Measurements from ENCODE around the gene JAM2.

JAM2 gene

DNA sequence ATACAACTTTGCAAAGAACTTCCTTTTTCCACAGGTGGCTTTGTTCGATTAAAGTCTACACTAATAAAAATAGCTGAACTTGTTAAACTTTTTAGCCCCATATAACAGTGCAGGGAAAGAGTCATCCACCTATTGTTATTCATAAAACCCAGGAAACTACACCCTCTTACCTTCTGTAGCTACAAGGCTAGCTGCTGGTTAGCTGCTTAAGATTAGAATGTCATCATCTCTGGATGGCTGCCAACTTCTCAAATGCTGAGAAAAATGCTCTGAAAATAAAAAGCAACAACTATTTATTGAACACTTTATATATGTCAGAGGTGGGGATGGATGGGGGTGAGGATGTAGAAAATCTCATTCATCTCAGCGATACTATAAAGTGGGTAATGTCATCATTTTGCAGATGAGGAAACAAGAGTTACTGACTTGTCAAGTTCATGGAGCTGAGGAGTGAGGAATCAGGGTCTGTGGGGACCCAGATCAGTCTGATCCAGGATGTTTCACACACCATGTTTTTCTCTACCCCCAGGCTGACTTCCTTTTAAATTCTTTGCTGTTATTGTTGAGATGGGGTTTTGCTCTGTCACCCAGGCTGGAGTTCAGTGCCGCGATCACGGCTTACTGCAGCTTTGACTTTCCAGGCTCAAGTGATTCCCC lies 78.6 kb downstream of the JAM2 start:
- DNase-seq (ENCODE audit: low spot score), result no peak

DNA sequence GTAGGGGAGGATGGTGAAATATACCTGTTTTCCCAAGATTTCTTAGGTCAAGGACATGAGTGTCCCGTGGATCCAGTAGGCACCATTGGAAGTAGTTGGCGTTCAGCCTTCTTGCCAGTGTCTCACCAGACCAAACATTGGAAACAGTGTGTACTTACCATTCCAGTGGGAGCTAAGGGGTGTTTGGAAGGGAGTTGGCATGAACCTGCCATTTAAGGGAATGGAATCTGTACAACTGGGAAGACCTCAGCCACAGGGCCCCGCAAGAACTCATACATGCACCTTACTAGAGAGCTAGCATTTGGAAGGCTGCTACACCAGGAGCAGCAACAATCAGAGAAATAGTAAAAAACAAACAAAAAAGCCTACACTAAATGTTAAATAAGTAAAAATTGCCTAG lies 82.9 kb downstream of the JAM2 start:
- no peak for DNase-seq (ENCODE audit: low spot score)

DNA sequence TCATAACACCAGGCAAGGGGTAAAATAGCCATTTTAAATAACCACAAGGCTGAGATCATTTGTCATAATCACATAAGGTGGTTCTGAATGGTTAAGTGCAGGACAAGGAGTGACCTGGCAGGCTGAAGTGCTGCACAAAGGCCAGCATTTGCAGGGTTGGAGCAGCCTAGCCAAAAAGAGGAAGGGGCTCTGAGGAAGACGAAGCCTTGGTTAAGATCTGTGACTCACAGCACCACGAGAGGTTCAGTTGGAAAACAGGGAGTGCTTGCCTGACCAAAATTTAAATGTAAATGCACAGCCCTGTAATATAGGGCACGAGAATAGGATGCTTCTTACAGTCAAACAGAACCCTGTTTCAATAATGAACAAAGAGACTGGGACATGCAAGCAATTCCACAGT lies 83.6 kb downstream of the JAM2 start:
- no peak for DNase-seq (ENCODE audit: low spot score)

DNA sequence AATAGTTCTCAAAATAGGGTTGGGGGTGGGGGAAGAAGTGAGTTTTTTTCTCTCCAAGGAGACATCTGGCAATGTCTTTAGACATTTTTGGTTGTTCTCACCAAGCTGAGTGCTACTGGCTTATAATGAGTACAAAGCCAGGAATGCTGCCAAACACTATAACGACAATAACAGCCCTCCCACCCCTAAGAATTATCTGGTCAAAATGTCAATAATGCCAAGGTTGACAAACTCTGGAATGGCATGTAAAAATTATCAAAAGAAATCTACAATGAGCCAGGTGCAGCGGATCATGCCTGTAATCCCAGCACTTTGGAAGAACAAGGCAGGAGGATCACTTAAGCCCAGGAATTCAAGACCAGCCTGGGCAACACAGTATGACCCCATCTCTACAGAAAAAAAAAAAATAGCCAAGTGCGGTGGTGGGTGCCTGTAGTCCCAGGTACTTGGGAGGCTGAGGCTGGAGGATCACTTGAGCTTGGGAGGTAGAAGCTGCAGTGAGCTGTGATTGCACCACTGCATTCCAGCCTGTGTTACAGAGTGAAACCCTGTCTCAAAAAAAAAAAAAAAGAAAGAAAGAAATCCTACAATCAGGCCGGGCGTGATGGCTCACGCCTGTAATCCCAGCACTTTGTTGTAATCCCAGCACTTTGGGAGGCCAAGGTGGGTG lies 93.2 kb downstream of the JAM2 start:
- no peak for DNase-seq (ENCODE audit: low spot score)

DNA sequence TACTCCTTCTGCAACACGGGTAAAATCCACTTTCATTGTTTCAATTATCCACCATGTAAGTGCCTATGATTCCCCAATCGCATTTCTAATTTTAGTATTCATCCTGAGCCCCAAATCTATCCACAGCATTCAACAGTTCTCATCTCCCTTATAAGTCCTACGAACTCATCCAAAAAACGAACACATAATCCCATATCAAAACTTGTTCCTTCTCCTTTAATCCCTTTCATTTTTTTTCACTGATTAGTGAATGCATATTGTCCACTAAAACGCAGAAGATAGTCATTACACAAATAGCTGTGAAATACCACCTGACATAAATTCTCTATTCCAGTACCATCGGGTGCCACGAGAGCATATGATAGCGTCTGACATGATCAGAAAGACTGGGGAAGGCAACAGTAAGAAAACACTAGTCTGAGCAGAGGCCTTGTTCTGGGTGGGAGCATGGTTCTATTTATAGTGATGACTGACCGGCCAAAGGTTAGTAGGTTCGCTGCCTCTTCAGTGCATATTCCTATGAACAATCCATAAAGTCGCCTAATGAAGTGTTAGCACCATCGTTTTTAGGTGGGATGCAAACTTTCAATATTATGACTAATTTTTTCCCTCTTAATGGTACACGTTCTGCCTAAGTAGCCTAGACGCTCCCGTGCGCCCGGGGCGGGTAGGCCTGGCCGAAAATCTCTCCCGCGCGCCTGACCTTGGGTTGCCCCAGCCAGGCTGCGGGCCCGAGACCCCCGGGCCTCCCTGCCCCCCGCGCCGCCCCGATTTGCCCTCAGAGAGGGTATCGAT lies 95.0 kb downstream of the JAM2 start:
- peak; percentile 23 for DNase-seq (ENCODE audit: low spot score)

DNA sequence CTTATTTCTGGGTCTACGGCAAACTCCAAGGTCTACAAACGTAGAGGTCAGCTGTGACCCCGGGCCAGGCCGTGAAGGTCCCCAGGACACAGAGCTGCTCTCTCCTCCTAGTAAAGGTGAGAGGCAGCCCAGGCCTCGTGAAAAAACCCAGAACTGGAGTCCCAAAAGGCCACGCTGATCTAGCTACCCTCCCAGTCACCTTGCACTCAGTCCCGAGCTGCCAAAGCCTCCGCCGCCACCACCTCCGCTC lies 95.5 kb downstream of the JAM2 start:
- no peak for DNase-seq (ENCODE audit: low spot score)

DNA sequence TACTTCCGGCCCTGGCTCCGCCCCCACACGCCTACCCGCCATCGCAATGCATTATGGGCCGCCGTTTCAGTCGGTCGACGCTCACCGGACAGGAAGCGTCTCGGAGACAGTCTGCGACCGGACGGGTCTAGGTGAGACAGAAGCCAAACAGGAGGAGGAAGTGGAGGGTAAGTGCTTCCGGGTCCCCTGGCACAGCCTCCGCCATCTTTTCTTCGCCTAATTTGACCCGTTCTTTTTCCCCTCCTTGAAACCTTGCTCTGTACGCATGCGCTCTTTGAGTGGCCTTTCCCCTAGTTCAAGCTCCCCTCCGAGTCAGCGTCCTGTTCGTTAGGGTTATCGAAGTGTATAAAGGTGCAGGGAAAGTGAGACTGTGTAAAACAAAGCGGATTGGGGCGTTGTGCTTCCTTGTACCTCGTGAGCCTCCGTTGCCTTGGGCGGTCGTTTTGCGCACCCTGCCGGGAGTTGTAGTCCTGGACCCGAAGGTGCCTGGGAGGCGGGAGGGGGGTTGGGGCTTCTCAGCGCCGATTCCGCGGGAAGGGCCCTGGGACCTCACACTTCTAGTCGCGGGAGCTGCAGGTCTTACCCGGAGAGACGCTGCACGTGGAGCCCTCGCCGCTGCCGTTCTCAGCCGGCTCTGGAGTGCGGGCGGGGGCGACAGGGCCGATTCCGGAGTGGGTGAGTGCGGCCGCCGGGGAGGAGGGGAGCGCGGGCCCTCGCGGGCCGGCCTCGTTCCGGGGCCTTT lies 96.0 kb downstream of the JAM2 start, which contains the start of the genes ATP5PF and GABPA:
TSS of gene ATP5PF (minus strand) at position 1 of the 742 bp plus-strand sequence. CDS start 5,110 bp downstream, outside the sequence.
TSS of gene GABPA (plus strand) at position 69 of the 742 bp plus-strand sequence. CDS start 6,627 bp downstream, outside the sequence.
- peak; percentile 98 for DNase-seq (ENCODE audit: low spot score)

DNA sequence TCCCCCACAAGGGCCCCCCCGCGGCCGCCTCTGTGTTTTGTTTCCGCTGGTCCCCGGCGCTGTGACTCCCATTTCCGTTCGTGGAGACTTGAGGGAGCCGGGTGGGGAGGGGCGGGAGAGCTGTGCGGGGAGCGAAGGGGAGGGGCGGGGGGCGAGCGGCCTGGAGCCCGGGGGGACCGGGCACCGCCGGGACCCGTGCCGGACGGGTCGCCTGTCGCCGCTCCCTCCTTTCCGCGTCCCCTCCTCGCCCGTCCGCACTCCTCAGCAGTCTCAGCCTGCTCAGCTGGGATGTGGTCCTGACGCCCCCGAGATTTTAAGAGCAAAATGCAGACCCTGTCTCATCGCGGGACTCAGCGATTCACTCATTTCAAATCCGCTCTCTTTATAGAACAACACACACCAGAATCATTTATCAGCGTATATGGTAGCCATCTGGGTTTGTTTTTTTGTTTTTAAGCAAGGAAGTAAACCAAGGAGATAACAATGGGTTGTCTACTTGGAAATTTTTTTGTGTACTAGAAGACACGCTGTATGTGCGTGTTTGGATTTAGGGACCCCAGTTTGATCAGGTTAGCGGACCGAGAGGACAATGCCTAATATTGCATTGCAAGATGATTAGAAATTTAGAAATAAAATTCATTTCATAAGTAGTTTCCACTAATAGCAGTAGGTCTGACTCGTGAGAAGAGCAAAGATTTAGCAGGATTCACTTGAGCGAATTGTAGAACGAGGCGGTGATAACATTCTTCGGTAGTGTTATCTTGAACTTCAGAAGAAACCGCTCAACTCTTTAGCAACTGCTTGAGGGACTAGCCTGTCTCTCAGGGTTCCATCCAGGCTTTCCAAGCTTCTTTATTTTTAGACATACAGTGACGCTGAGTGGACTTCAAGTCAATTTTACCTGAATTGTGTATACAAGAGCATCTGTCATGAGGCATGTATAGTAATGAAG lies 96.9 kb downstream of the JAM2 start:
- DNase-seq (ENCODE audit: low spot score), result peak; percentile 90

DNA sequence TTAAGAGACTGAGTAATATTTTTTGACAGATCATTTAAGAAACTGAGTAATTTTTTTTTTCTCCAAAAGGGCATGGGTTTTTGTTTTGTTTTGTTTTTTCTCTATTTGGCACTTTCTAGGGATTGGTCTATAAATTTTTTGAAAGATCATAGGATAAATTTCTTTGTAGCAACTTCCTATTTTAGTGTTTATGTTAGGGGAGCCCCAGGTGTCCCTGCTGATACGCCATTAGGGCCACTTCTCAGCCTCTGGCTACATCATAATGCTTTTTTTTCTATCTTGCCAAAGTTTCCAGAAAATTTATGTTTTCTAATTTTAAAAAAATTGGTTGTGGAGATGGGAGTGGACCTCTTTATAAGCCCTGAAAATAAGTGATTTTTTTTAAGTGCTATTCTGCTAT lies 98.4 kb downstream of the JAM2 start:
- no peak for DNase-seq (ENCODE audit: low spot score)

DNA sequence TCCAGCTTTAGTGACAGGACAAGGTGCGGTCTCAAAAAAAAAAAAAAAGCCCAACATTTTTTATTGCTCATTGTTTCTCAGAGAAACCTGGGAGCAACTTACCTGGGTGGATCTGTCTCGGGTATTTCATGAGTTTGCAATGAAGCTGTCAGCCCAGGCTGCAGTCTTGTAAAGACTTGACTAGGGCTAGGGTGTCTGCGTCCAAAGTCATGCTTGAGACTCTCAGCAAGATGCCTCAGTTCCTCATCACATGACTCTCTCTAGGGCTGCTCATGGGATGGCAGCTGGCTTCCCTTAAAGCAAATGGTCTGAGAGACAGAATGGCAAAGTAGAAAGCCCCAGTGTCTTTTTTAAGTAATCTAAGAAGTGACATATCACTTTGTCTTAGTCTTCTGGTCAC lies 103.8 kb downstream of the JAM2 start:
- no peak for DNase-seq (ENCODE audit: low spot score)

DNA sequence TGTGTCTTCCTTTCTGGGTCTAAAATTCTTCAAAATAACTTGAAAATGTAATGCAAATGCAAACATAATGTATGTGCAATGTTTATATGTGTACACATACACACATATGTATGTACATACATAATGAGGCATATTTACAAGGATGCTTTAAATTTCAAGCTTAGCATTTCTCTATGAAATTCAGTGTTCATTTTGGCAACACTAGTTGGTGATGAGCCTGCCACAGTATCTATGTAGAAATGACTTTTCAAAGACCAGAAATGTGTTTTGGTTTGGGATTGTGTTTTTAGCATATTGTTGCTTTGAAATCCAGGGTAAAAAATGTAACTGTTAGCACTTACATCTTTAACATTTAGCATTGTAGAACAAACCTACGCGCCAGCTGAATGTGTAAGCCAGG lies 105.8 kb downstream of the JAM2 start:
- DNase-seq (ENCODE audit: low spot score), result no peak

DNA sequence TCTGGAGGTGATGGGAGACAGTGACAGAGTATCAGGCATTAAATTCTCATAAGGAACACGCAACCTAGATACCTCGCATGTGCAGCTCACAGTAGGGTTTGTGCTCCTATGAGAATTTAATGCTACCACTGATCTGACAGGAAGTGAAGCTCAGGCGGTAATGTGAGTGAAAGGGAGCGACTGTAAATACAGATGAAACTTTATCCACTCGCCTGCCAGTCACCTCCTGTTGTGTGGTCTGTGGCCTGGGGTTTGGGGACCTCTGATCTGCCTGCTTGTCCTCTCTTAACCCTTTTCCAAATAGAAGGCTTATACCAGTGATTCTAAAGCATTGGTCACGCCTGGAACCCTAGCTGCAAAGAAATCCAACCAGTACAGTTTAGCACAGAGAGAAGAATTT lies 111.0 kb downstream of the JAM2 start:
- no peak for DNase-seq (ENCODE audit: low spot score)

DNA sequence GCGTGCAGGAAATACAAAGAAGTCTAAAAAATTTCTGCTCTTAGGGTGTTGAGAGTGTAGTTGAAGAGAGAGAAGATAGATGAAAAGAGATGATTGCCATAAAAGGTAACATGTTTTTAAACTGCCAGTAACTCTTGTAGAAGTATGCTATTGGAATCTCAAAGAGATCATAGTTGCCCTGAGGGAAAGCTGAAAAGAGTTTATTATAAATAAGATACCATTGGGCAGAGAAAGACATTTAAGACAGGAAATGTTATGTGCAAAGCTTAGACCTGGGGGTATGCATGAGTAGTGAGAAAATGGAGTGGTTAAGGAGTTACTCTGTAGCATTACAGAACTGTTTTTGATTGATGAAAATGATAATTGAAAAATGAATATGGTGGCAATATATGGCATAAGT lies 113.4 kb downstream of the JAM2 start:
- no peak for DNase-seq (ENCODE audit: low spot score)

DNA sequence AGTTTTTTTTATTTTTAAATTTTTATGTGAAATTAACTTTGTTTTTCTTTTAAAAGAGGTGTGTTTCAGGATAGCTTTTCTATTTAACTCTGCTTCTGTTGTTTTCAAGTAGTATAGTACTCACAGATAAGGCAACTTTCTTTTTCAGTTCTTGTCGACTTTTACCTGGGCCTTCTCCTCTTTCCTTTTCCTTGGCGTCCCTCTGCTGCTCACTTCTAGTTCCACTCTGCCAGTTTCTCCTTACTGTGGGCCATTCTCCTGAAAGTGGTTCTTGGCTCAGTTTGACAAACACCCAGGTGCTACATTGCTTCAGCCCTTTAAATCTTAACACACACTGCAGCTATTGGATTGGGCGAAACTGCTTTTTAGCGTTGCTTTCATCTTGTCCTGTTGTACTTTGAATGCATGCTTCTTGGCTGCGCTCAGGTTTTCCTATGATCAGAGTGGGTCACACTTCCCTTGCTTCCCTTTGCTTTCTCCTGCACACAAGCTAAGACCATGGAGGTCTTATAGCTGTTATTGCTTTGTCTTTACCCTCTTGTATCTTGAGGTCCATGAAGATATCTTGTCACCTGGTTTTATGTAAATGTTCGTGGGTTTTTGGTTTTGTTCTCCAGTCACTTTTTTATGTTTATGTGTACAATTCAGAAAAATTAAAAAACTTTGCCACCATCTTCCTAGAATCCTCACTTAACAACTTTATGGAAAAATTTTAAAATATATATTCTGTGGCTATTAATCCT lies 117.3 kb downstream of the JAM2 start:
- DNase-seq (ENCODE audit: low spot score), result no peak

DNA sequence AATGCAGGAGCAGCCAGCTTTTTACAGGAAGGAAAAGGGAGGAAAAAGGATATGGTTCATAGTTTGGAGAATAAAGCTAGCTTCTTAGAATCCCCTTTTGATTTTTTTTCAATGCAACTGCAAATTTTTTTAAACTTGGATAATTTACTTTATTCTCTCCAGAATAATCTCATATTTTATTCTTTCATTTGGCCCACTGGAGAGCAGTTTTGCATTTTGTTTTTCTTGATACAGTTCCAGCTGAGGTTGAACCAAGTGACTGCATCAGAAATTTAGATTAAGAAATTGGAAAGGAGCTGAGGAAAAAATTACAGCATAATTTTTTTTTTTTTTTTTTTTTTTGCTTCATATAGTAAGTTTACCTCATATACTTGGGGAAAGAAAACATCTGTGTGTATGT lies 118.5 kb downstream of the JAM2 start:
- DNase-seq (ENCODE audit: low spot score), result no peak

DNA sequence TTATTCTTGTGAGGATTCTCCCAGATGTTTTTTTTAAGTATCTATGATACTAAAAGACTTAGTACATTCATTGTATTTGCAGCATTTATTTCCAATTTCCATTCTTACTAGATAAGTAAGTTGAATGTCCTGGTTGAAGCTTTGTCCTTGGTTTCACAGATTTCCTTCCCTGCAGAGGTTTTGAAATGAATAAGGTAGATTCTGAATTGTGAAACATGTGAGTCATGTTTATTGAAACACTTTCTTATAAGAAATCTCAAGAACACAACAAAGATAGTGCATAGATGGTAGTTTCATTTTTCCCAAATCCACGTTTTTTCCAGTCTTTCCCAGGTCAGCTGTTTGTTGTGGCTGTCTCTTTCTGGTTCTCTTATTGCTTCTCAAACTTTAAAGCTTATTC lies 120.5 kb downstream of the JAM2 start:
- no peak for DNase-seq (ENCODE audit: low spot score)

DNA sequence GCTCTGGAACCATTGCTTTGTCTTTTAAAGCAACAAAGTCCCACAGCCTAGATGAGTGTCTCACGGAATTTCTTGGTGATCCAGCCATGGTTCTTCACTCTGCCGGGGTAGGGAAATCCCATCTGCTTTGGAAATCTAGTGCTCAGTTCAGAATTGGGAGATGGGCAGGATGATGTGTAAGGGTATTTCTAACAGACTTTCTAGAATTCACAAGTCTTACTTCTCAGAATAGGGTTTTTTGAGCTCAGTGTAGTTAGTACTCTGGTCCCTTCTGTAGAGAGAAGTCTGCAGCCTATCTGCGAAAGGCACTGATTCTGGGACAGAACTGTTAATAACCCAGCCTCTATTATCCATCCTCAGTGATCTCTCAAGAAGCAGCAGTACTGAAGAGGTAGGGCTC lies 121.0 kb downstream of the JAM2 start:
- DNase-seq (ENCODE audit: low spot score), result no peak

DNA sequence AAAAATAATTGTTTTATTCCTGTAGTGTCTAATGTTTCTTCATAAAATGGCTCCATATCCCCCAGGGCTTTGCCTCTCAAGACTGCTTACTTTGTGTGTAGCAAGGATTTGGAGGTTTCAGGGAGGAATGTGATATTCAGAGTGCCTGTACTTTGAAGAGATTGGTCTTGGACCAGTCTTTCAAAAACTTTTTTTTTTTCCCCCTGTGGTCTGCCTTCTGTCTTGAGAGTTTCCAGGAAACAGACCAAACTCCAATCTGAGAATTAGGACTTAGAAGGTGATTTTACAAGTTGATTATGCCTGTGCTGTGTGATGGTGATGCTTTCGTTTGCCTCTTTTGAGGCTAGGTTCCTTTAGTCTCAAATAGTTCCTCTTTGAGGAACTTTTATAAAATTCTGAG lies 121.6 kb downstream of the JAM2 start:
- DNase-seq (ENCODE audit: low spot score), result no peak

DNA sequence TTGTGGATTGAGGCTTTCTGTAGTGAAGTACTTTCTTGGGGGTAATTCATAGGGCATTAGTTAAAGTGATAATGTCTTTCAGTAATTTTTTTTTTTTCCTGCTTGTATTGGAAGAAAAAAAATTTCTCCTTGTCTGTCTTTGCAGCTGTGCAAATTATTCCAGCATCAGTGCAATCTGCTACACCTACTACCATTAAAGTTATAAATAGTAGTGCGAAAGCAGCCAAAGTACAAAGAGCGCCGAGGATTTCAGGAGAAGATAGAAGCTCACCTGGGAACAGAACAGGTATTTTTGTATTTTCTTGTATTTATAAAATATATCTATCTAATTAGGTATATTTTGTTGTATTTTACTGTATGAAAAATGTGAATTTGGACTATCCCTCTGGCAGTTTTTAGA lies 125.0 kb downstream of the JAM2 start:
- no peak for DNase-seq (ENCODE audit: low spot score)

Data from putamen (tissue), 1 donor.